ENCODE measurements around the gene CCN6.

Gene CCN6

DNA sequence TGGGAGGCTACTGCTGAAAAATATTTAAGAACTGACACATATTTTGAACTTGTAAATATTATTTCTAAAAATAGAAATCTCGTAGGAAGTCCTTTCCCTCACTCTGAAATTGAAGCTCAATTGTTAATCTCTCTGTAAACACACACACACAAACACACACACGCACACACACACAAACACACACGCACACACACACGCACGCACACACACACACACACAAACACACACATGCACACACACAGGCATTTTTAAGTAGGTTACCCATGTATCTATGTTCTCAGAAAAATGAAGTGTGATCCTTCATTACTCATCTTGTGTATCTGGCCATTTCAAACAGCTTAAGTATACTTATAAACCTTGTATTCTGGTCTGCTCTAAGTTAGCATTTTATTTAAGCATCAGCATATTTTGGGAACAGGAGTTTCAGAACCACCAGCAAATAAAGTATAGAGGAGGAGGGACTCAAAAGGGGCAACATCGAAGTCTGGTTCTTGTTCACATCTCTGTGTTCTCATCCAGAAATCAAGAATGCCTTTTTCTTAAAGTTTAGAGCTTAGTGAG is 11.6 kb downstream of the CCN6 start:
- ChIA-PET CTCF (interaction anchor here (0.6 to 3.6 kb wide), 4 partner anchors 11 to 1299 kb away, joined by 3 to 9 read pairs (median 4); partner anchors contain the start of genes FAM229B and TUBE1), POLR2A (no interaction called here)
- TF ChIP-seq, protein P1, sequence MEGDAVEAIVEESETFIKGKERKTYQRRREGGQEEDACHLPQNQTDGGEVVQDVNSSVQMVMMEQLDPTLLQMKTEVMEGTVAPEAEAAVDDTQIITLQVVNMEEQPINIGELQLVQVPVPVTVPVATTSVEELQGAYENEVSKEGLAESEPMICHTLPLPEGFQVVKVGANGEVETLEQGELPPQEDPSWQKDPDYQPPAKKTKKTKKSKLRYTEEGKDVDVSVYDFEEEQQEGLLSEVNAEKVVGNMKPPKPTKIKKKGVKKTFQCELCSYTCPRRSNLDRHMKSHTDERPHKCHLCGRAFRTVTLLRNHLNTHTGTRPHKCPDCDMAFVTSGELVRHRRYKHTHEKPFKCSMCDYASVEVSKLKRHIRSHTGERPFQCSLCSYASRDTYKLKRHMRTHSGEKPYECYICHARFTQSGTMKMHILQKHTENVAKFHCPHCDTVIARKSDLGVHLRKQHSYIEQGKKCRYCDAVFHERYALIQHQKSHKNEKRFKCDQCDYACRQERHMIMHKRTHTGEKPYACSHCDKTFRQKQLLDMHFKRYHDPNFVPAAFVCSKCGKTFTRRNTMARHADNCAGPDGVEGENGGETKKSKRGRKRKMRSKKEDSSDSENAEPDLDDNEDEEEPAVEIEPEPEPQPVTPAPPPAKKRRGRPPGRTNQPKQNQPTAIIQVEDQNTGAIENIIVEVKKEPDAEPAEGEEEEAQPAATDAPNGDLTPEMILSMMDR (IDR thresholded peaks at IDR 0.05; ENCODE audit: insufficient read depth, low read length, missing control alignments), result no peak
- no peak overlapping the region for H3K4me3 ChIP-seq (ENCODE audit: low read depth, low read length)
- DNase-seq (ENCODE audit: low read depth, low spot score), result no peak

DNA sequence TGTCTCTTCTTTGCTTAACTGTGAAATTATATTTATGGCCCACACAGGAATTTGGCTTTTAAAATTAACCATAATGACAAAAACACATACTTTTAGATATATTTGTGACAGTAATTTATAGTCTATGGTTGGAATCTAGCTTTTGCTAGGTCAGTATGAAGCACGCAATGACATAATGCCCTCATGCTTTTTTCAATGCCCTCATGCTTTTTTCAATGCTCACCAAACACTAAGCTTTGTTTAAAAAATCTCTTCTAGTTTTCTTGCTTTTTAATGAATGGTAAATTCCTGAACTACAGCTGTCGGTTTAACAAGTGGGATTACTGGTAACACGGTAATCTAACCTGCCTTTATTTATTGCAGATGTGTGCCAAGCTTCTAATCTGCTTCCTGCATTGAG is 12.7 kb downstream of the CCN6 start:
- H3K4me3 ChIP-seq (ENCODE audit: low read depth, low read length), result no peak overlapping the region
- POLR2A ChIA-PET, result no interaction called here
- TF ChIP-seq, protein P1 (IDR thresholded peaks at IDR 0.05; ENCODE audit: insufficient read depth, low read length, missing control alignments), result no peak
- DNase-seq (ENCODE audit: low read depth, low spot score), result no peak
- CTCF ChIA-PET, result interaction anchor here (1.9 to 3.6 kb wide), 2 partner anchors 9 to 21 kb away, joined by 6 to 9 read pairs; partner anchors contain the start of genes FAM229B and TUBE1

DNA sequence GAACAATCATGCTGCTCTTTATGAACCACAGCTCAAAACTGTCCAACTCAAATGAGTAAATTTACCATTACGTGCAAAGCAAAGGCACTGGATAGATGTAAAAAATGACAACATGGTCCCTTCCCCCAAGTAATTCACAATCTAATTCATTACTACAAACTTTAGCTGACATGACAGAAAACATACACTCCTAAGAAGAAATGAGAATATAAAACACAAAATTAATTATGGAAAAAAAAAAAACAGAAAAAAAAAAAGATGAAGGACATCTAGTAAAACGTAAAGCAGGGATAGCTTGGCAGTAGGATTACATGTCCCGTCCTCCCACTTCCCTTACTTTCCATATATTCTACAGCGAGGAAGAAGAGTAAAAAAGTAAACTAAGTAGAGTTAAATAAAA is 27.7 kb downstream of the CCN6 start:
- H3K4me3 ChIP-seq (ENCODE audit: low read depth, low read length), result no peak overlapping the region
- POLR2A ChIA-PET, result no interaction called here
- TF ChIP-seq, protein P1 (IDR thresholded peaks at IDR 0.05; ENCODE audit: insufficient read depth, low read length, missing control alignments), result no peak
- CTCF ChIA-PET, result interaction anchor here (3.2 kb wide), 1 partner anchor 81 kb away, joined by 15 read pairs; no protein-coding TSS in a partner anchor
- DNase-seq (ENCODE audit: low read depth, low spot score), result no peak

DNA sequence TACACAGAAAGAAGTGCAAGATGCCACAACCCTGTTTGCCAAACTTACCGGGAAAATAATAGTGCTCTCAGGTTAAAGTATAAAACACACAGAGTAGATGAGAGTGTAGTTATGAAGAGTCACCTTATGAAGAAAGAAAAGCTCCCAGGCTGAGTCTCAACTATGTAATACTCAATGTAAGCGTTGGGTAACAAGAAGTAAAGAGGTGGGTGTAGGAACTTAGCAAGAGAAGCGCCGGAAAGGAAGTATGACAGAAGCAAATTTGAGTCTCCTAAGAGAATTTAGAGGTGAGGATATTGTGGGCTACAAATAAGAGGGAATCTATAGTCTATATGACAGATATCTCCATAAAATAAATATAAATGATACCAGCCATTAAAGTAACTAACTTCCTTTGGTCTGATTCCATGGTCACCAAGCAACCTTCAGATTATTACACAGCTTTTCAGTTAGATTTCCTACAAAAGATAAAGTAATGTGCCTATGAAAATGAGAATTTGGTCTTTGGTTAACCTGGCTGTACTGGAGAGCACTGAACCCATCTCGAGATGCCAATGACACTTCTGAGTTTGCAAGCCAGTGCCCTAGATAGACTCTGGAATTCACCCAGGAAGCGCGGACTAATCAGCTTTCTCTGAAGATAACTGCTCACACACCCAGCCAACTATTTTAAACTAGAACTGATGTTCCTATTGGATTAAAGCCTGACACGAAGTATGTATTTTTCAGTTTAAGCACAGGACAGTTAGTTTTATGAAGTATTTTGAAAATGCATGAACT is 31.6 kb downstream of the CCN6 start:
- CTCF ChIA-PET, result interaction anchor here (0.8 to 4.5 kb wide), 17 partner anchors 10 to 827 kb away, joined by 3 to 126 read pairs (median 6); a partner anchor contains a TSS
- no peak for DNase-seq (ENCODE audit: low read depth, low spot score)
- H3K4me3 ChIP-seq (ENCODE audit: low read depth, low read length), result no peak overlapping the region
- TF ChIP-seq, protein P1 (IDR thresholded peaks at IDR 0.05; ENCODE audit: insufficient read depth, low read length, missing control alignments), result no peak
- POLR2A ChIA-PET, result no interaction called here

DNA sequence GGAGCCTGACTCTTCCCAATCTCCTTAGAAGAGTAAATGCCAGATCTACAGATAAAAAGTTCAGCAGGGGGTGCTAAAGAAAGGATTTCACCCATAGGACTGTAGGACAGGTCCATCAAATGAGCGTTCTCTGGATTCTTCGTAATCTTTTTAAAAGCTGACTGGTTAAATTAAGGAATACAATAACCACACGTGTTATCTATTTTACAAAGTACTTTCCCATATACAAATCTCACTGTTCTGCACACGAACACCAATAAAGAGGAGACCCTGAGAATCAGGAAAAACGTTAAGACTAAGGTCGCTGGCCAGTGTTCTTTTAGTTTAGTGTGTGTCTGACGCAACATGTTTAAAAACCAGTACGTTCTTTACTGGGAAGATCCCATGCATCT is 32.8 kb downstream of the CCN6 start:
- CTCF ChIA-PET, result interaction anchor here (0.8 to 4.5 kb wide), 24 partner anchors 8 to 828 kb away, joined by 3 to 126 read pairs (median 6); a partner anchor contains a TSS
- no peak for DNase-seq (ENCODE audit: low read depth, low spot score)

More for the DNA sequence above, 32.8 kb downstream of the CCN6 start:
- TF ChIP-seq, protein P1 (IDR thresholded peaks at IDR 0.05; ENCODE audit: insufficient read depth, low read length, missing control alignments), result peak; percentile 22
- H3K4me3 ChIP-seq (ENCODE audit: low read depth, low read length), result peak overlapping the region; percentile 85
- POLR2A ChIA-PET, result interaction anchor here (0.9 kb wide), 1 partner anchor 12 kb away, joined by 3 read pairs; no protein-coding TSS in a partner anchor
